Hematopoietic multipotent progenitor cell treated with erythropoietin and hydrocortisone succinate and interleukin-3 and kit ligand, for 15 days (in vitro differentiated cells): ENCODE data around the gene RPUSD4.

Source experiments
- DNase-seq: peaks from one replicate; pipeline ENCODE4 v3.0.0-alpha.2; 2015; ENCODE audit warnings: low spot score

RPUSD4 gene

GRCh38 chr11:126157326-126158030 lies 54.0 kb downstream of the RPUSD4 start:
- no peak for DNase-seq

- no peak for DNase-seq
Measured at GRCh38 chr11:126156814-126157213, 54.6 kb downstream of the RPUSD4 start.

GRCh38 chr11:126155402-126156187 lies 55.9 kb downstream of the RPUSD4 start:
- DNase-seq = no peak

GRCh38 chr11:126154691-126155090 lies 56.8 kb downstream of the RPUSD4 start:
- DNase-seq = no peak

GRCh38 chr11:126153972-126154371 lies 57.5 kb downstream of the RPUSD4 start:
- no peak for DNase-seq

- no peak for DNase-seq
Measured at GRCh38 chr11:126153006-126153405, 58.4 kb downstream of the RPUSD4 start.

GRCh38 chr11:126152586-126152985 lies 58.9 kb downstream of the RPUSD4 start:
- no peak for DNase-seq

GRCh38 chr11:126152152-126152551 lies 59.3 kb downstream of the RPUSD4 start:
- DNase-seq = no peak
